ENCODE measurements around the gene PPA1.

DNA sequence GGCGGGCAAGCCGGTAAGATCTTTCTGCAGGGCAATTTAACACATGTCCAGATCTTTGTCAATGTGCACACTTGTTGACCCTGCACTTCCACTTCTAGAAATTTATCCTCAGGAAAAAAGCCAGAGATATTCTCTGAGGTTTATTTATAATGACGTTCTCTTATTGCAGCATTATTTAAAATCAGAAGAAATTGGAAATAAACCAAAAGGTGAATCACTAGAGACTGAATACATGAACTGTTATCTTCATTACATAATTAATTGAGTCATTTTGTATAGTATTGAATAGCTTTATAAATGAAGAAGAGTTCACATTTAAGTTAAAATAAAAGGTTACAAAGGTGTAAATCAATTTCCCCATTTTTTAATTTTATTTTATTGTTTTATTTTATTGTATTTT is 46.7 kb downstream of the PPA1 start:
- TF ChIP-seq, protein P1, sequence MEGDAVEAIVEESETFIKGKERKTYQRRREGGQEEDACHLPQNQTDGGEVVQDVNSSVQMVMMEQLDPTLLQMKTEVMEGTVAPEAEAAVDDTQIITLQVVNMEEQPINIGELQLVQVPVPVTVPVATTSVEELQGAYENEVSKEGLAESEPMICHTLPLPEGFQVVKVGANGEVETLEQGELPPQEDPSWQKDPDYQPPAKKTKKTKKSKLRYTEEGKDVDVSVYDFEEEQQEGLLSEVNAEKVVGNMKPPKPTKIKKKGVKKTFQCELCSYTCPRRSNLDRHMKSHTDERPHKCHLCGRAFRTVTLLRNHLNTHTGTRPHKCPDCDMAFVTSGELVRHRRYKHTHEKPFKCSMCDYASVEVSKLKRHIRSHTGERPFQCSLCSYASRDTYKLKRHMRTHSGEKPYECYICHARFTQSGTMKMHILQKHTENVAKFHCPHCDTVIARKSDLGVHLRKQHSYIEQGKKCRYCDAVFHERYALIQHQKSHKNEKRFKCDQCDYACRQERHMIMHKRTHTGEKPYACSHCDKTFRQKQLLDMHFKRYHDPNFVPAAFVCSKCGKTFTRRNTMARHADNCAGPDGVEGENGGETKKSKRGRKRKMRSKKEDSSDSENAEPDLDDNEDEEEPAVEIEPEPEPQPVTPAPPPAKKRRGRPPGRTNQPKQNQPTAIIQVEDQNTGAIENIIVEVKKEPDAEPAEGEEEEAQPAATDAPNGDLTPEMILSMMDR (IDR thresholded peaks at IDR 0.05): no peak
- TF ChIP-seq POLR2A (IDR thresholded peaks at IDR 0.05): no peak
